Neural cell (in vitro differentiated cells): ENCODE data around the gene ERBB4.

Experiments used
- EP300 ChIP-seq: fragments of 450-650 bp; conservative IDR thresholded peaks from 2 replicates; pipeline ENCODE4 v1.6.1; 2014; ENCODE audit warnings: antibody characterized with exemption, mild to moderate bottlenecking, moderate library complexity; ENCODE audit not compliant: poor library complexity, severe bottlenecking
- MXI1 ChIP-seq: fragments of 450-650 bp; conservative IDR thresholded peaks from 2 replicates; pipeline ENCODE4 v1.6.1; 2014; ENCODE audit warnings: antibody characterized with exemption, mild to moderate bottlenecking; ENCODE audit not compliant: poor library complexity, severe bottlenecking
- POLR2AphosphoS5 ChIP-seq: IDR thresholded peaks from 2 replicates; pipeline ENCODE4 v1.6.1; 2012
- RAD21 ChIP-seq: fragments of 450-650 bp; conservative IDR thresholded peaks from 2 replicates; pipeline ENCODE4 v1.6.1; 2014; ENCODE audit warnings: antibody characterized with exemption, mild to moderate bottlenecking, moderate library complexity
- SMC3 ChIP-seq: fragments of 450-650 bp; conservative IDR thresholded peaks from 2 replicates; pipeline ENCODE4 v1.6.1; 2014; ENCODE audit warnings: antibody characterized with exemption, mild to moderate bottlenecking, moderate library complexity; ENCODE audit not compliant: poor library complexity
- TF ChIP-seq, protein P1 (sequence below): fragments of 450-650 bp; IDR thresholded peaks from 2 replicates; pipeline ENCODE4 v1.5.1; 2014; ENCODE audit warnings: antibody characterized with exemption, mild to moderate bottlenecking, moderate library complexity; ENCODE audit not compliant: poor library complexity, severe bottlenecking
- TF ChIP-seq, protein P2 (sequence below): IDR thresholded peaks from 2 replicates; pipeline ENCODE4 v1.6.1; 2012; ENCODE audit warnings: borderline replicate concordance

DNA sequence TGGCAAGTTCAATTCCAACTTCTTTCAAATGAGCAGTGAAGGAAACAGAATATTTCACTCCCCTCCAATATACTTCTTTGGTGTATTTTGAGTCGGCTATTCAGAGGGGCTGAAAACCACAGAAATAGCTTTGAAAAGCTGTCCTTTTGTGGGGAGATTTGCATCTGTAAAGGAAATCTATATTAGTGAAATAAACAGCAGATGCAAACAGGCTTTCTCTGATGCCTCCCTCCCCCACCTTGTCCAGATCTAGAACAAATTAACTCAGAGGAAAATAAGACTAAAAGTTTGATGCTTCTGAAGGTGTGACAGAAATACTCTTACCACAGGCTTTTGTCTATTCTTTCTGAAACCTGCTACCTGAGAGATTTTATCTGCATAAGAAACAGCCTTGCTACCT is 1173.7 kb downstream of the ERBB4 start:
- TF ChIP-seq, protein P1, sequence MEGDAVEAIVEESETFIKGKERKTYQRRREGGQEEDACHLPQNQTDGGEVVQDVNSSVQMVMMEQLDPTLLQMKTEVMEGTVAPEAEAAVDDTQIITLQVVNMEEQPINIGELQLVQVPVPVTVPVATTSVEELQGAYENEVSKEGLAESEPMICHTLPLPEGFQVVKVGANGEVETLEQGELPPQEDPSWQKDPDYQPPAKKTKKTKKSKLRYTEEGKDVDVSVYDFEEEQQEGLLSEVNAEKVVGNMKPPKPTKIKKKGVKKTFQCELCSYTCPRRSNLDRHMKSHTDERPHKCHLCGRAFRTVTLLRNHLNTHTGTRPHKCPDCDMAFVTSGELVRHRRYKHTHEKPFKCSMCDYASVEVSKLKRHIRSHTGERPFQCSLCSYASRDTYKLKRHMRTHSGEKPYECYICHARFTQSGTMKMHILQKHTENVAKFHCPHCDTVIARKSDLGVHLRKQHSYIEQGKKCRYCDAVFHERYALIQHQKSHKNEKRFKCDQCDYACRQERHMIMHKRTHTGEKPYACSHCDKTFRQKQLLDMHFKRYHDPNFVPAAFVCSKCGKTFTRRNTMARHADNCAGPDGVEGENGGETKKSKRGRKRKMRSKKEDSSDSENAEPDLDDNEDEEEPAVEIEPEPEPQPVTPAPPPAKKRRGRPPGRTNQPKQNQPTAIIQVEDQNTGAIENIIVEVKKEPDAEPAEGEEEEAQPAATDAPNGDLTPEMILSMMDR, result no peak
- no peak for TF ChIP-seq MXI1
- TF ChIP-seq SMC3, result no peak
- TF ChIP-seq POLR2AphosphoS5, result no peak
- TF ChIP-seq, protein P2, sequence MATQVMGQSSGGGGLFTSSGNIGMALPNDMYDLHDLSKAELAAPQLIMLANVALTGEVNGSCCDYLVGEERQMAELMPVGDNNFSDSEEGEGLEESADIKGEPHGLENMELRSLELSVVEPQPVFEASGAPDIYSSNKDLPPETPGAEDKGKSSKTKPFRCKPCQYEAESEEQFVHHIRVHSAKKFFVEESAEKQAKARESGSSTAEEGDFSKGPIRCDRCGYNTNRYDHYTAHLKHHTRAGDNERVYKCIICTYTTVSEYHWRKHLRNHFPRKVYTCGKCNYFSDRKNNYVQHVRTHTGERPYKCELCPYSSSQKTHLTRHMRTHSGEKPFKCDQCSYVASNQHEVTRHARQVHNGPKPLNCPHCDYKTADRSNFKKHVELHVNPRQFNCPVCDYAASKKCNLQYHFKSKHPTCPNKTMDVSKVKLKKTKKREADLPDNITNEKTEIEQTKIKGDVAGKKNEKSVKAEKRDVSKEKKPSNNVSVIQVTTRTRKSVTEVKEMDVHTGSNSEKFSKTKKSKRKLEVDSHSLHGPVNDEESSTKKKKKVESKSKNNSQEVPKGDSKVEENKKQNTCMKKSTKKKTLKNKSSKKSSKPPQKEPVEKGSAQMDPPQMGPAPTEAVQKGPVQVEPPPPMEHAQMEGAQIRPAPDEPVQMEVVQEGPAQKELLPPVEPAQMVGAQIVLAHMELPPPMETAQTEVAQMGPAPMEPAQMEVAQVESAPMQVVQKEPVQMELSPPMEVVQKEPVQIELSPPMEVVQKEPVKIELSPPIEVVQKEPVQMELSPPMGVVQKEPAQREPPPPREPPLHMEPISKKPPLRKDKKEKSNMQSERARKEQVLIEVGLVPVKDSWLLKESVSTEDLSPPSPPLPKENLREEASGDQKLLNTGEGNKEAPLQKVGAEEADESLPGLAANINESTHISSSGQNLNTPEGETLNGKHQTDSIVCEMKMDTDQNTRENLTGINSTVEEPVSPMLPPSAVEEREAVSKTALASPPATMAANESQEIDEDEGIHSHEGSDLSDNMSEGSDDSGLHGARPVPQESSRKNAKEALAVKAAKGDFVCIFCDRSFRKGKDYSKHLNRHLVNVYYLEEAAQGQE, result no peak
- no peak for TF ChIP-seq EP300
- no peak for TF ChIP-seq RAD21
